NB4 (cell line): Measurements from ENCODE around the gene WRAP73.

Source experiments
- CTCF ChIP-seq: IDR thresholded peaks from one replicate; pipeline ENCODE4 v1.5.1; 2012; ENCODE audit warnings: low read depth, low read length
- MAX ChIP-seq: IDR thresholded peaks from 2 replicates; pipeline ENCODE4 v1.6.1; 2011; ENCODE audit warnings: low read depth, low read length
- MYC ChIP-seq: IDR thresholded peaks from 2 replicates; pipeline ENCODE4 v1.6.1; 2011; ENCODE audit warnings: low read depth, low read length
- POLR2A ChIP-seq: IDR thresholded peaks from 2 replicates; pipeline ENCODE4 v1.6.1; 2011; ENCODE audit warnings: mild to moderate bottlenecking; ENCODE audit not compliant: insufficient read length; ENCODE audit errors: extremely low read depth

- TF ChIP-seq CTCF: no peak
- no peak for TF ChIP-seq POLR2A
- TF ChIP-seq MAX: peak; percentile 88
- TF ChIP-seq MYC: peak; percentile 27
These were observed 51.8 kb downstream of the WRAP73 start for GRCh38 chr1:3598051-3598491.
